PC-3 (cell line): ENCODE results near the gene CALML6. TPM values are rescaled to one million over a fixed set of nuclear protein-coding genes. Genes with fewer than 3 reads are reported as not detected.

ENCODE experiments used
- ATAC-seq: fragments of 200-7000 bp; cut with Tn5 transposase; 2 replicates; pipeline ENCODE4 v1.9.1; 2020; ENCODE audit warnings: mild to moderate bottlenecking, moderate library complexity
- BruUV-seq: library from RNA; stranded (reverse); fragments of 400-500 nt; replicated peaks from 2 replicates; lab custom pipeline; 2021; lab: Mats Ljungman, UMichigan
- CTCF ChIA-PET: fragments of 300-600 bp; sonication (Branson Sonifier 250); formaldehyde crosslinking; loops from one replicate; lab custom pipeline; 2022; ENCODE audit warnings: antibody characterized with exemption; lab: Charles Lee
- POLR2A ChIA-PET: fragments of 300-600 bp; sonication (Branson Sonifier 250); formaldehyde crosslinking; loops from one replicate; lab custom pipeline; 2022; ENCODE audit warnings: antibody characterized with exemption; ENCODE audit not compliant: unreplicated experiment; lab: Charles Lee
- DNase-seq: peaks from one replicate; pipeline ENCODE4 v3.0.0-alpha.2; 2015
- H2AFZ ChIP-seq: fragments of 300-600 bp; sonication (generic); 2 replicates; pipeline ENCODE4 v1.6.0; 2016; ENCODE audit warnings: antibody characterized with exemption, low read length
- H3F3A ChIP-seq: fragments of 300-600 bp; sonication (generic); one replicate; pipeline ENCODE4 v1.6.0; 2017; ENCODE audit warnings: antibody characterized with exemption, low read length, control low read depth, mild to moderate bottlenecking; ENCODE audit not compliant: unreplicated experiment
- H3K27ac ChIP-seq: fragments of 300-600 bp; sonication (generic); 2 replicates; pipeline ENCODE4 v1.5.1; 2016; ENCODE audit warnings: mild to moderate bottlenecking, low read length
- H3K27me3 ChIP-seq: fragments of 300-600 bp; sonication (generic); 2 replicates; pipeline ENCODE4 v1.6.1; 2016; ENCODE audit warnings: low read length, mixed read lengths
- H3K36me3 ChIP-seq: fragments of 300-600 bp; sonication (generic); 2 replicates; pipeline ENCODE4 v1.6.1; 2016; ENCODE audit warnings: low read depth, mixed run types, low read length, mixed read lengths
- H3K4me1 ChIP-seq: fragments of 300-600 bp; sonication (generic); 2 replicates; pipeline ENCODE4 v1.5.1; 2016; ENCODE audit warnings: low read length; ENCODE audit not compliant: insufficient read depth
- H3K4me2 ChIP-seq: fragments of 300-600 bp; sonication (generic); 2 replicates; pipeline ENCODE4 v1.6.0; 2016; ENCODE audit warnings: low read length
- H3K4me3 ChIP-seq: fragments of 300-600 bp; sonication (generic); 2 replicates; pipeline ENCODE4 v1.5.1; 2016; ENCODE audit warnings: mild to moderate bottlenecking, low read length, mixed read lengths
- H3K79me2 ChIP-seq: fragments of 300-600 bp; sonication (generic); 2 replicates; pipeline ENCODE4 v1.6.1; 2017; ENCODE audit warnings: low read length, mixed read lengths
- H3K9ac ChIP-seq: fragments of 300-600 bp; sonication (generic); 2 replicates; pipeline ENCODE4 v1.6.0; 2016; ENCODE audit warnings: mild to moderate bottlenecking, low read length
- H3K9me2 ChIP-seq: fragments of 300-600 bp; sonication (generic); replicated peaks from 2 replicates; pipeline ENCODE4 v1.6.1; 2016; ENCODE audit warnings: mixed run types, low read length, mixed read lengths
- H3K9me3 ChIP-seq: fragments of 300-600 bp; sonication (generic); 2 replicates; pipeline ENCODE4 v1.6.1; 2016; ENCODE audit warnings: low read length, mixed read lengths
- H4K20me1 ChIP-seq: fragments of 300-600 bp; sonication (generic); 2 replicates; pipeline ENCODE4 v1.6.1; 2016; ENCODE audit warnings: low read length, mixed read lengths
- EZH2 ChIP-seq: fragments of 300-600 bp; sonication (generic); IDR thresholded peaks from one replicate; pipeline ENCODE4 v1.6.1; 2017; ENCODE audit warnings: antibody characterized with exemption, mild to moderate bottlenecking, low read length; ENCODE audit not compliant: unreplicated experiment
- EZH2phosphoT487 ChIP-seq: fragments of 300-600 bp; sonication (generic); IDR thresholded peaks from 2 replicates; pipeline ENCODE4 v1.6.1; 2018; ENCODE audit warnings: mild to moderate bottlenecking, antibody characterized with exemption, low read length, borderline replicate concordance
- intact Hi-C: fragments of 100-400 bp; cut with micrococcal nuclease; formaldehyde crosslinking; loops from 2 replicates; pipeline ENCODE4 v1.9.0; 2023
- total RNA-seq: library from RNA; depleted of rRNA; stranded (reverse); fragments of >200 nt; gene quantifications from 2 replicates; pipeline ENCODE4 v1.2.3, GENCODE V29; 2014
- TF ChIP-seq, protein P1 (sequence below): fragments of 300-600 bp; sonication (generic); conservative IDR thresholded peaks from 2 replicates; pipeline ENCODE4 v1.5.1; 2017; ENCODE audit warnings: antibody characterized with exemption, low read depth, mild to moderate bottlenecking, low read length

The CALML6 gene
- total RNA-seq, 1 experiment from 2014 or later = 1.7 TPM

DNA sequence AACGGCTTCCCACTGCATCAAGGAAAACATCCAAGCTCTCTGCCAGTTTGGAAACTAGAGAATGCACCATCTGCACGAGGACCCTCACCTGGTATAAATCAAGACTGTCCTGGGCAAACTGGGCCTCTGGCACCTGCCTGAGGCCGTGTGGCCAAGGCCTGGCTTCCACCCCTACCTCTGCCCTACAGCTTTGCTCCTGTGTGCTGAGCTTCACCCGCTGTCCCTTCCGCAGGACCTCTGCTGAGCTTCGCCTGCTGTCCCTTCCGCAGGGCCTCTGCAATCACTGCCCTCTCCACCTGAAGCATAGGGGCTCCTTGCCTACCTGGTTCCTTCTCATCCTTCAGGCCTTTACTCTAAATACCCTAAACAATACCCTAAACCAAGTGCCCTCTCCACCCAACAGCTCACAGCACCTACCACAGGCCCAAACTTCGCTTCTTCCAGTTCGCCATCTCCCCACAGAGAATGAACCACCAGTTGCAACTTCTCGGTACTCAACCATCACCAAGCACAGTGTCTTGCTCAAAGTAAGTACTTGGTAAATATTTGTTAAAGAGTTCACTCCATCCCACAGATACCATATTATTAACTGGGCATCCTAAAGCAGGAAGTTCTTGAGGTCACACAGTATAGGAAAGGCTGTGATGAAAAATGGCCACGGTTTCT lies 42.6 kb upstream of the CALML6 start:
- H3K4me2 ChIP-seq = no peak overlapping the region
- CTCF ChIA-PET = no interaction called here
- intact Hi-C loops = no loop called here
- DNase-seq = no peak
- H3F3A ChIP-seq = no peaks in the 10 kb centered on the region
- no peak overlapping the region for H2AFZ ChIP-seq
- H3K79me2 ChIP-seq = peaks cover 100% of the 10 kb centered on the region
- H3K27me3 ChIP-seq = no peaks in the 10 kb centered on the region
- no peaks in the 10 kb centered on the region for H3K9me2 ChIP-seq
- H3K9me3 ChIP-seq = no peaks in the 10 kb centered on the region
- no peaks in the 10 kb centered on the region for H3K4me1 ChIP-seq
- no peak for ATAC-seq
- POLR2A ChIA-PET = no interaction called here
- no TSS peak for BruUV-seq
- TF ChIP-seq EZH2 (no peak), EZH2phosphoT487 (no peak)
- TF ChIP-seq, protein P1, sequence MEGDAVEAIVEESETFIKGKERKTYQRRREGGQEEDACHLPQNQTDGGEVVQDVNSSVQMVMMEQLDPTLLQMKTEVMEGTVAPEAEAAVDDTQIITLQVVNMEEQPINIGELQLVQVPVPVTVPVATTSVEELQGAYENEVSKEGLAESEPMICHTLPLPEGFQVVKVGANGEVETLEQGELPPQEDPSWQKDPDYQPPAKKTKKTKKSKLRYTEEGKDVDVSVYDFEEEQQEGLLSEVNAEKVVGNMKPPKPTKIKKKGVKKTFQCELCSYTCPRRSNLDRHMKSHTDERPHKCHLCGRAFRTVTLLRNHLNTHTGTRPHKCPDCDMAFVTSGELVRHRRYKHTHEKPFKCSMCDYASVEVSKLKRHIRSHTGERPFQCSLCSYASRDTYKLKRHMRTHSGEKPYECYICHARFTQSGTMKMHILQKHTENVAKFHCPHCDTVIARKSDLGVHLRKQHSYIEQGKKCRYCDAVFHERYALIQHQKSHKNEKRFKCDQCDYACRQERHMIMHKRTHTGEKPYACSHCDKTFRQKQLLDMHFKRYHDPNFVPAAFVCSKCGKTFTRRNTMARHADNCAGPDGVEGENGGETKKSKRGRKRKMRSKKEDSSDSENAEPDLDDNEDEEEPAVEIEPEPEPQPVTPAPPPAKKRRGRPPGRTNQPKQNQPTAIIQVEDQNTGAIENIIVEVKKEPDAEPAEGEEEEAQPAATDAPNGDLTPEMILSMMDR = no peak
- no peak overlapping the region for H3K27ac ChIP-seq
- peaks cover 51% of the 10 kb centered on the region for H3K36me3 ChIP-seq
- no peak overlapping the region for H3K9ac ChIP-seq
- peaks cover 82% of the 10 kb centered on the region for H4K20me1 ChIP-seq
- H3K4me3 ChIP-seq = no peak overlapping the region

DNA sequence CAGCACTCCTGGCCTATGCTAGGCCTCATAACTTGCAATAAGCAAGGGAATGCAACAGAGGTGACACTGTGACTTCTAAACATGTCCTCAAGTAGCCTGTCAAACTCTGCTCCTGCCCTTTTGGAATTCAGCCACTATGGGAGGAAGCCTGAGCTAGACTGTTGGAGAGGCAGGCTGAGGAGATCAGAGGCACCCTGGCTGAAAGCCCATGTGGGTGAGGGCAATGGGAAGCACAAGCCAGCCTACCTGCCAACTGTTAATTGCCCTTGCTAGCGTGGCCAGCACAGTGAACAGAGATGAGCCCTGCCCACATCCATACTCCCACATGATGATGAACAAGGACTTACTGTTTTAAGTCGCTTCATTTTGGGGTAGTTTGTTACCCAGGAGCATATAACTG lies 41.9 kb upstream of the CALML6 start:
- peaks cover 100% of the 10 kb centered on the region for H3K79me2 ChIP-seq
- H3K27ac ChIP-seq = no peak overlapping the region
- no peak overlapping the region for H3K4me2 ChIP-seq
- peaks cover 82% of the 10 kb centered on the region for H4K20me1 ChIP-seq
- TF ChIP-seq EZH2phosphoT487 = no peak
- TF ChIP-seq, protein P1 = no peak
- TF ChIP-seq EZH2 = no peak
- H3K9me3 ChIP-seq = no peaks in the 10 kb centered on the region
- no peak for DNase-seq
- no peaks in the 10 kb centered on the region for H3K27me3 ChIP-seq
- no peak for ATAC-seq
- POLR2A ChIA-PET = no interaction called here
- no peaks in the 10 kb centered on the region for H3K4me1 ChIP-seq
- no peaks in the 10 kb centered on the region for H3F3A ChIP-seq
- CTCF ChIA-PET = no interaction called here
- H3K36me3 ChIP-seq = peaks cover 57% of the 10 kb centered on the region
- no peaks in the 10 kb centered on the region for H3K9me2 ChIP-seq
- no TSS peak for BruUV-seq
- no peak overlapping the region for H3K4me3 ChIP-seq
- intact Hi-C loops = no loop called here
- no peak overlapping the region for H3K9ac ChIP-seq
- H2AFZ ChIP-seq = no peak overlapping the region

DNA sequence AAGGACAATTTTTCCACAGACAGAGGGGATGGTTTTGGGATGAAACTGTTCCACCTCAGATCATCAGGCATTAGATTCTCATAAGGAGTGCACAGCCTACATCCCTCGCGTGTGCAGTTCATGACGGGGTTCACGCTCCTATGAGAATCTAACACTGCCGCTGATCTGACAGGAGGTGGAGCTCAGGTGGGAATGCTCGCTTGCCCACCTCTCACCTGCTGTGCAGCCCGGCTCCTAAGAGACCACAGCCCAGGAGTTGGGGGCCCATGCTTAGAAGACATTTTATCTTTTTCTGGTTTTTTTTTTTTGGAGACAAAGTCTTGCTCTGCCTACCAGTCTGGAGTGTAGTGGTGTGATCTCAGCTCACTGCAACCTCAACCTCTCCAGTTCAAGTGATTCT lies 40.2 kb upstream of the CALML6 start:
- no peak for DNase-seq
- Histone ChIP-seq H3K27ac (no peak overlapping the region), H3K9me3 (no peaks in the 10 kb centered on the region), H3F3A (no peaks in the 10 kb centered on the region), H3K9ac (no peak overlapping the region), H3K4me1 (no peaks in the 10 kb centered on the region), H3K4me3 (no peak overlapping the region), H3K79me2 (peaks cover 100% of the 10 kb centered on the region), H3K27me3 (no peaks in the 10 kb centered on the region), H3K4me2 (no peak overlapping the region), H3K9me2 (no peaks in the 10 kb centered on the region), H4K20me1 (peaks cover 88% of the 10 kb centered on the region), H3K36me3 (peaks cover 65% of the 10 kb centered on the region), H2AFZ (no peak overlapping the region)
- TF ChIP-seq EZH2 (no peak), EZH2phosphoT487 (no peak)
- TF ChIP-seq, protein P1 = no peak
- no TSS peak for BruUV-seq
- POLR2A ChIA-PET = interaction anchor here (0.6 kb wide), 1 partner anchor 20 kb away, joined by 11 read pairs; no protein-coding TSS in a partner anchor
- CTCF ChIA-PET = no interaction called here
- intact Hi-C loops = no loop called here
- ATAC-seq = no peak
